ENCODE data around the gene WWOX.
"Not testable (repeated sequence)": the region's sequence is repeated elsewhere in the genome, so short reads cannot be mapped to it uniquely, and the experiment has no call there.

WWOX gene

GRCh38 chr16:79021991-79022630, 922.7 kb downstream of the WWOX start:
- no peak for DNase-seq (ENCODE audit: low read depth)

GRCh38 chr16:79026117-79026516, 926.7 kb downstream of the WWOX start:
- DNase-seq (ENCODE audit: low read depth): no peak

- no peak for DNase-seq (ENCODE audit: low read depth)
Measured at GRCh38 chr16:79036541-79036940, 937.1 kb downstream of the WWOX start.

GRCh38 chr16:79037521-79038373, 938.3 kb downstream of the WWOX start:
- DNase-seq (ENCODE audit: low read depth): no peak

GRCh38 chr16:79041206-79041605, 941.8 kb downstream of the WWOX start:
- DNase-seq (ENCODE audit: low read depth): no peak

- no peak for DNase-seq (ENCODE audit: low read depth)
Measured at GRCh38 chr16:79042141-79042540, 942.7 kb downstream of the WWOX start.

GRCh38 chr16:79042886-79043285, 943.4 kb downstream of the WWOX start:
- DNase-seq (ENCODE audit: low read depth): no peak

- DNase-seq (ENCODE audit: low read depth): no peak
Measured at GRCh38 chr16:79045191-79045590, 945.7 kb downstream of the WWOX start.

GRCh38 chr16:79047337-79047736, 947.9 kb downstream of the WWOX start:
- no peak for DNase-seq (ENCODE audit: low read depth)

GRCh38 chr16:79049040-79049439, 949.6 kb downstream of the WWOX start:
- DNase-seq (ENCODE audit: low read depth): no peak

- no peak for DNase-seq (ENCODE audit: low read depth)
Measured at GRCh38 chr16:79050063-79050462, 950.6 kb downstream of the WWOX start.

GRCh38 chr16:79051313-79051712, 951.9 kb downstream of the WWOX start:
- DNase-seq (ENCODE audit: low read depth): no peak

GRCh38 chr16:79052198-79052597, 952.7 kb downstream of the WWOX start:
- not testable (repeated sequence) for DNase-seq (ENCODE audit: low read depth)

- no peak for DNase-seq (ENCODE audit: low read depth)
Measured at GRCh38 chr16:79053577-79053976, 954.1 kb downstream of the WWOX start.

- no peak for DNase-seq (ENCODE audit: low read depth)
Measured at GRCh38 chr16:79054211-79054984, 954.9 kb downstream of the WWOX start.

- no peak for DNase-seq (ENCODE audit: low read depth)
Measured at GRCh38 chr16:79055251-79055970, 956.0 kb downstream of the WWOX start.

- DNase-seq (ENCODE audit: low read depth): no peak
Measured at GRCh38 chr16:79061181-79061580, 961.7 kb downstream of the WWOX start.

- no peak for DNase-seq (ENCODE audit: low read depth)
Measured at GRCh38 chr16:79062336-79062735, 962.9 kb downstream of the WWOX start.

GRCh38 chr16:79062821-79063220, 963.4 kb downstream of the WWOX start:
- no peak for DNase-seq (ENCODE audit: low read depth)

GRCh38 chr16:79064256-79064972, 965.0 kb downstream of the WWOX start:
- no peak for DNase-seq (ENCODE audit: low read depth)

- no peak for DNase-seq (ENCODE audit: low read depth)
Measured at GRCh38 chr16:79066561-79066960, 967.1 kb downstream of the WWOX start.

Data from stimulated activated CD8-positive, alpha-beta memory T cell treated with anti-CD3 and anti-CD28 coated beads, Interleukin-7, amount 100 ng/mL, for 24 hours (primary cell).